Fibroblast of skin of scalp (primary cell): ENCODE results near the gene GMDS.

Experiments used
- DNase-seq: peaks from one replicate; pipeline ENCODE4 v3.0.0-alpha.2; 2013

Gene GMDS

GRCh38 chr6:1580109-1580508, 665.3 kb downstream of the GMDS start:
- no peak for DNase-seq

- DNase-seq = no peak
Measured at GRCh38 chr6:1579096-1579495, 666.3 kb downstream of the GMDS start.

GRCh38 chr6:1577896-1578745, 667.3 kb downstream of the GMDS start:
- no peak for DNase-seq

GRCh38 chr6:1577146-1577680, 668.2 kb downstream of the GMDS start:
- DNase-seq = no peak

- no peak for DNase-seq
Measured at GRCh38 chr6:1576711-1577110, 668.7 kb downstream of the GMDS start.

- no peak for DNase-seq
Measured at GRCh38 chr6:1576166-1576565, 669.2 kb downstream of the GMDS start.

GRCh38 chr6:1575210-1576041, 670.0 kb downstream of the GMDS start:
- peak; percentile 63 for DNase-seq

GRCh38 chr6:1574890-1575209, 670.6 kb downstream of the GMDS start:
- no peak for DNase-seq

GRCh38 chr6:1574083-1574761, 671.2 kb downstream of the GMDS start:
- no peak for DNase-seq
